ENCODE results near the gene DDX3X. TPM values are rescaled to one million over a fixed set of nuclear protein-coding genes. Genes with fewer than 3 reads are reported as not detected.

Gene DDX3X
- total and polyA plus RNA-seq, 4 donors: 48.4 to 216 (median 85.6) TPM

GRCh38 chrX:41412261-41413081, 78.5 kb downstream of the DDX3X start:
- no peak for DNase-seq (ENCODE audit: low spot score)
- peak overlapping the region; percentile 27 to 69 for H3K27ac ChIP-seq (ENCODE audit: low read depth in 1 of 2, low read length in 2 of 2)
- TF ChIP-seq, protein P1, sequence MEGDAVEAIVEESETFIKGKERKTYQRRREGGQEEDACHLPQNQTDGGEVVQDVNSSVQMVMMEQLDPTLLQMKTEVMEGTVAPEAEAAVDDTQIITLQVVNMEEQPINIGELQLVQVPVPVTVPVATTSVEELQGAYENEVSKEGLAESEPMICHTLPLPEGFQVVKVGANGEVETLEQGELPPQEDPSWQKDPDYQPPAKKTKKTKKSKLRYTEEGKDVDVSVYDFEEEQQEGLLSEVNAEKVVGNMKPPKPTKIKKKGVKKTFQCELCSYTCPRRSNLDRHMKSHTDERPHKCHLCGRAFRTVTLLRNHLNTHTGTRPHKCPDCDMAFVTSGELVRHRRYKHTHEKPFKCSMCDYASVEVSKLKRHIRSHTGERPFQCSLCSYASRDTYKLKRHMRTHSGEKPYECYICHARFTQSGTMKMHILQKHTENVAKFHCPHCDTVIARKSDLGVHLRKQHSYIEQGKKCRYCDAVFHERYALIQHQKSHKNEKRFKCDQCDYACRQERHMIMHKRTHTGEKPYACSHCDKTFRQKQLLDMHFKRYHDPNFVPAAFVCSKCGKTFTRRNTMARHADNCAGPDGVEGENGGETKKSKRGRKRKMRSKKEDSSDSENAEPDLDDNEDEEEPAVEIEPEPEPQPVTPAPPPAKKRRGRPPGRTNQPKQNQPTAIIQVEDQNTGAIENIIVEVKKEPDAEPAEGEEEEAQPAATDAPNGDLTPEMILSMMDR (IDR thresholded peaks at IDR 0.05; ENCODE audit: low read depth, low read length, missing input control): no peak
- peak; percentile 44 to 49 for TF ChIP-seq RAD21 (IDR thresholded peaks at IDR 0.05)
- TF ChIP-seq MAX (IDR thresholded peaks at IDR 0.05): peak; percentile 18
- no peak for TF ChIP-seq JUND (IDR thresholded peaks at IDR 0.05)
- TF ChIP-seq HNF4A (conservative IDR thresholded peaks at IDR 0.05): peak; percentile 88 to 94
- TF ChIP-seq, protein P2, sequence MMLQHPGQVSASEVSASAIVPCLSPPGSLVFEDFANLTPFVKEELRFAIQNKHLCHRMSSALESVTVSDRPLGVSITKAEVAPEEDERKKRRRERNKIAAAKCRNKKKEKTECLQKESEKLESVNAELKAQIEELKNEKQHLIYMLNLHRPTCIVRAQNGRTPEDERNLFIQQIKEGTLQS (IDR thresholded peaks at IDR 0.05): no peak
- no peak for TF ChIP-seq ZBTB33 (IDR thresholded peaks at IDR 0.05)
- peak in 1 of 2 donors; percentile 10 for TF ChIP-seq GABPA (IDR thresholded peaks at IDR 0.05 in 1 of 2, conservative IDR thresholded peaks at IDR 0.05 in 1 of 2)
- peak; percentile 87 for TF ChIP-seq YY1 (IDR thresholded peaks at IDR 0.05)
- peak; percentile 48 for TF ChIP-seq HNF4G (IDR thresholded peaks at IDR 0.05)
- peak; percentile 72 for TF ChIP-seq SP1 (IDR thresholded peaks at IDR 0.05)
- peak; percentile 69 to 80 for TF ChIP-seq RXRA (IDR thresholded peaks at IDR 0.05)

More at GRCh38 chrX:41412261-41413081, 78.5 kb downstream of the DDX3X start:
- no peaks in the 10 kb centered on the region for H3K27me3 ChIP-seq (ENCODE audit: control insufficient read depth in 4 of 4, insufficient read depth in 4 of 4, low read length in 3 of 4)
- H3K4me1 ChIP-seq (ENCODE audit: control insufficient read depth in 4 of 4, insufficient read depth in 4 of 4, low read length in 3 of 4): peaks cover 0 to 6% (median 4%) of the 10 kb centered on the region in 4 donors
- no peaks in the 10 kb centered on the region for H3K36me3 ChIP-seq (ENCODE audit: control insufficient read depth in 4 of 4, insufficient read depth in 3 of 4, low read depth in 1 of 4, low read length in 3 of 4)
- H3K9ac ChIP-seq (ENCODE audit: low read depth in 1 of 2, low read length in 2 of 2): peak overlapping the region in 1 of 2 donors; percentile 14
- H3K9me3 ChIP-seq (ENCODE audit: control insufficient read depth in 4 of 4, low read length in 3 of 4): no peaks in the 10 kb centered on the region
- 37% methylated on average over 9 of the region's 9 CpGs for WGBS
- no peak overlapping the region for H3K4me3 ChIP-seq (ENCODE audit: low read depth in 1 of 3, low read length in 3 of 3)

Small RNA genes within 50 kb of the gene (small RNA-seq; reads per million reads assigned to genes)
- not detected for gene RF00019
- not detected for gene RNA5SP502

Other genes with a start within 250 kb of the DDX3X start
- gene USP9X, start 248.7 kb upstream of the DDX3X start, total RNA-seq: 100 to 1,000 TPM; 104 to 117 TPM
- 10 to 100 TPM; 13.4 to 18.0 TPM for gene USP9X, start 248.7 kb upstream of the DDX3X start, polyA plus RNA-seq
- not detected for gene NYX, start 113.2 kb downstream of the DDX3X start, total RNA-seq
- gene NYX, start 113.2 kb downstream of the DDX3X start, polyA plus RNA-seq: not detected